ENCODE results near the gene POR.
"Not testable (repeated sequence)": the region's sequence is repeated elsewhere in the genome, so short reads cannot be mapped to it uniquely, and the experiment has no call there.

Gene POR

DNA sequence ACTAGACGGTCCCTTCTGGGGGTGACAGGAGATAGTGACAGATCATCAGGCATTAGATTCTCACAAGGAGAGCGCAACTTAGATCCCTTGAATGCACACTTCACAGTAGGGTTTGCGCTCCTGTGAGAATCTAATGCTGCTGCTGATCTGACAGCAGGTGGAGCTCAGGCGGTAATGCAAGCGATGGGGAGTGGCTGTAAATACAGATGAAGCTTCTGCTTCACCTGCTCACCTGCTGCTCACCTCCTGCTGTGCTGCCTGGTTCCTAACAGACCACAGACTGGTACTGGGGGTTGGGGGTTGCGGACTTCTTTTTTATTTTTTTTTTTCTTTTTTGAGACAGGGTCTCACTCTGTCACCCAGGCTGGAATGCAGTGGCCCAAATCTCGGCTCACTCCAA is 114.7 kb downstream of the POR start:
- H3K9ac ChIP-seq (ENCODE audit: low read depth, low read length, poor library complexity, severe bottlenecking); H3K9me2 ChIP-seq (replicated peaks; ENCODE audit: low read depth, low read length); H3K27me3 ChIP-seq (ENCODE audit: insufficient read depth, low read length, poor library complexity, severe bottlenecking); H3K79me2 ChIP-seq (ENCODE audit: insufficient read depth, low read length); H3K9me3 ChIP-seq (ENCODE audit: insufficient read depth, low read depth, low read length); H3K4me1 ChIP-seq (ENCODE audit: insufficient read depth, low read length, poor library complexity, severe bottlenecking); H4K20me1 ChIP-seq (ENCODE audit: insufficient read depth, low read length, poor library complexity, severe bottlenecking); H2AFZ ChIP-seq (ENCODE audit: low read length); H3K4me3 ChIP-seq (ENCODE audit: low read length, poor library complexity, severe bottlenecking); H3K4me2 ChIP-seq (ENCODE audit: low read depth, low read length, poor library complexity, severe bottlenecking); H3F3A ChIP-seq (ENCODE audit: low read depth); H3K36me3 ChIP-seq (ENCODE audit: insufficient read depth, low read length): not testable (repeated sequence)
- TF ChIP-seq, protein P1, sequence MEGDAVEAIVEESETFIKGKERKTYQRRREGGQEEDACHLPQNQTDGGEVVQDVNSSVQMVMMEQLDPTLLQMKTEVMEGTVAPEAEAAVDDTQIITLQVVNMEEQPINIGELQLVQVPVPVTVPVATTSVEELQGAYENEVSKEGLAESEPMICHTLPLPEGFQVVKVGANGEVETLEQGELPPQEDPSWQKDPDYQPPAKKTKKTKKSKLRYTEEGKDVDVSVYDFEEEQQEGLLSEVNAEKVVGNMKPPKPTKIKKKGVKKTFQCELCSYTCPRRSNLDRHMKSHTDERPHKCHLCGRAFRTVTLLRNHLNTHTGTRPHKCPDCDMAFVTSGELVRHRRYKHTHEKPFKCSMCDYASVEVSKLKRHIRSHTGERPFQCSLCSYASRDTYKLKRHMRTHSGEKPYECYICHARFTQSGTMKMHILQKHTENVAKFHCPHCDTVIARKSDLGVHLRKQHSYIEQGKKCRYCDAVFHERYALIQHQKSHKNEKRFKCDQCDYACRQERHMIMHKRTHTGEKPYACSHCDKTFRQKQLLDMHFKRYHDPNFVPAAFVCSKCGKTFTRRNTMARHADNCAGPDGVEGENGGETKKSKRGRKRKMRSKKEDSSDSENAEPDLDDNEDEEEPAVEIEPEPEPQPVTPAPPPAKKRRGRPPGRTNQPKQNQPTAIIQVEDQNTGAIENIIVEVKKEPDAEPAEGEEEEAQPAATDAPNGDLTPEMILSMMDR (conservative IDR thresholded peaks at IDR 0.05; ENCODE audit: low read length): 0 out of 2 replicates have a peak, but pooled peaks have one; percentile 16

- no peaks in the 10 kb centered on the region for H4K20me1 ChIP-seq (ENCODE audit: insufficient read depth, low read length, poor library complexity, severe bottlenecking)
- no peaks in the 10 kb centered on the region for H3K36me3 ChIP-seq (ENCODE audit: insufficient read depth, low read length)
- no peaks in the 10 kb centered on the region for H3K9me2 ChIP-seq (replicated peaks; ENCODE audit: low read depth, low read length)
- TF ChIP-seq, protein P1 (conservative IDR thresholded peaks at IDR 0.05; ENCODE audit: low read length): no peak
- no peak for TF ChIP-seq EZH2phosphoT487 (IDR thresholded peaks at IDR 0.05; ENCODE audit: borderline replicate concordance)
- no peaks in the 10 kb centered on the region for H3F3A ChIP-seq (ENCODE audit: low read depth)
- no peak overlapping the region for H3K9ac ChIP-seq (ENCODE audit: low read depth, low read length, poor library complexity, severe bottlenecking)
- no peaks in the 10 kb centered on the region for H3K79me2 ChIP-seq (ENCODE audit: insufficient read depth, low read length)
- no peak overlapping the region for H3K4me2 ChIP-seq (ENCODE audit: low read depth, low read length, poor library complexity, severe bottlenecking)
- H3K9me3 ChIP-seq (ENCODE audit: insufficient read depth, low read depth, low read length): no peaks in the 10 kb centered on the region
- no peaks in the 10 kb centered on the region for H3K4me1 ChIP-seq (ENCODE audit: insufficient read depth, low read length, poor library complexity, severe bottlenecking)
- H3K4me3 ChIP-seq (ENCODE audit: low read length, poor library complexity, severe bottlenecking): no peak overlapping the region
- H3K27me3 ChIP-seq (ENCODE audit: insufficient read depth, low read length, poor library complexity, severe bottlenecking): no peaks in the 10 kb centered on the region
- H2AFZ ChIP-seq (ENCODE audit: low read length): no peak overlapping the region
Observed at GRCh38 chr7:76031964-76032363, 117.0 kb downstream of the POR start.

All from Loucy (cell line).